HuH-7.5 (cell line): Measurements from ENCODE around the gene SH2B2.
A peak's percentile ranks its signal among the peaks of the same experiment; 100 is the strongest.
"Not testable (repeated sequence)": the region's sequence is repeated elsewhere in the genome, so short reads cannot be mapped to it uniquely, and the experiment has no call there.

Experiments
- DNase-seq: peaks from one replicate; pipeline ENCODE4 v3.0.0; 2011; ENCODE audit warnings: low spot score

SH2B2 gene

GRCh38 chr7:102337002-102337401, 50.3 kb downstream of the SH2B2 start:
- not testable (repeated sequence) for DNase-seq

- DNase-seq = not testable (repeated sequence)
Measured at GRCh38 chr7:102337420-102337819, 50.8 kb downstream of the SH2B2 start.

GRCh38 chr7:102340599-102341368, 54.1 kb downstream of the SH2B2 start:
- not testable (repeated sequence) for DNase-seq

GRCh38 chr7:102346983-102347382, 60.3 kb downstream of the SH2B2 start:
- not testable (repeated sequence) for DNase-seq

GRCh38 chr7:102356344-102356743, 69.7 kb downstream of the SH2B2 start, which contains the start of gene SPDYE6:
Gene SPDYE6 (minus strand): TSS chr7:102356444. CDS start chr7:102356023, 421 bp downstream.
- not testable (repeated sequence) for DNase-seq

- peak; percentile 68 for DNase-seq
Measured at GRCh38 chr7:102363549-102364393, 77.1 kb downstream of the SH2B2 start.

GRCh38 chr7:102364394-102364886, 77.8 kb downstream of the SH2B2 start:
- DNase-seq = not testable (repeated sequence)

- DNase-seq = not testable (repeated sequence)
Measured at GRCh38 chr7:102365390-102365789, 78.7 kb downstream of the SH2B2 start.

GRCh38 chr7:102370038-102370437, 83.4 kb downstream of the SH2B2 start:
- DNase-seq = not testable (repeated sequence)
